Stimulated activated effector memory CD8-positive, alpha-beta T cell treated with anti-CD3 and anti-CD28 coated beads, Interleukin-12 subunit alpha, Interleukin-12 subunit beta, amount 100 ng/mL, for 72 hours (primary cell): Measurements from ENCODE around the gene SCYL1.
A peak's percentile ranks its signal among the peaks of the same experiment; 100 is the strongest.

Experiments
- ATAC-seq: fragments of 150-1000 bp; cut with Tn5 transposase; 2 replicates; pipeline ENCODE4 v1.10.0; 2021
- DNase-seq, 2 donors: peaks; one replicate each; pipeline ENCODE4 v3.0.0; 2021 to 2022; ENCODE audit warnings: low spot score in 2 of 2
- H3K27ac Mint-ChIP-seq: one replicate; pipeline ENCODE4 v1.8.0; 2022; ENCODE audit warnings: mild to moderate bottlenecking, mixed read lengths
- H3K36me3 Mint-ChIP-seq: one replicate; pipeline ENCODE4 v1.8.0; 2022; ENCODE audit warnings: mild to moderate bottlenecking, mixed read lengths
- H3K4me1 Mint-ChIP-seq: one replicate; pipeline ENCODE4 v1.8.0; 2022; ENCODE audit warnings: mixed read lengths
- H3K4me3 Mint-ChIP-seq: one replicate; pipeline ENCODE4 v1.8.0; 2022; ENCODE audit warnings: mild to moderate bottlenecking, mixed read lengths
- H3K9me3 Mint-ChIP-seq: one replicate; pipeline ENCODE4 v1.8.0; 2022; ENCODE audit warnings: mixed read lengths

Gene SCYL1

DNA sequence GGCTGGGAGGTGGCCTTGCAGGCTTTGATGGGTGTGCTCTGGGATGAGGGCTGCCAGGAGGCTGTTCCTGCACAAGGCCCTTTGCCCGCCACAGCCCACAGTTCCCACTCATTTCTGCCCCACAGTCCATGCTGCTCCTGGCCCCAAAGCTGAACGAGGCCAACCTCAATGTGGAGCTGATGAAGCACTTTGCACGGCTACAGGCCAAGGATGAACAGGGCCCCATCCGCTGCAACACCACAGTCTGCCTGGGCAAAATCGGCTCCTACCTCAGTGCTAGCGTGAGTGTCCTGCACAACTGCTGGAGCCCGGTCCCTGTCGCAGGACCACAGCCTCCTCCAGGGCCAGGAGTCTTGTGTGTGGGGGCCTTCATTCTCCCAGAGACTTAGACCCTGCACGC, 10.2 kb downstream of the SCYL1 start:
- Mint-ChIP-seq H3K27ac (peak overlapping the region; percentile 76), H3K36me3 (peaks cover 93% of the 10 kb centered on the region), H3K4me1 (peaks cover 6% of the 10 kb centered on the region), H3K9me3 (no peaks in the 10 kb centered on the region), H3K4me3 (no peak overlapping the region)
- DNase-seq (no peak), ATAC-seq (no peak)

DNA sequence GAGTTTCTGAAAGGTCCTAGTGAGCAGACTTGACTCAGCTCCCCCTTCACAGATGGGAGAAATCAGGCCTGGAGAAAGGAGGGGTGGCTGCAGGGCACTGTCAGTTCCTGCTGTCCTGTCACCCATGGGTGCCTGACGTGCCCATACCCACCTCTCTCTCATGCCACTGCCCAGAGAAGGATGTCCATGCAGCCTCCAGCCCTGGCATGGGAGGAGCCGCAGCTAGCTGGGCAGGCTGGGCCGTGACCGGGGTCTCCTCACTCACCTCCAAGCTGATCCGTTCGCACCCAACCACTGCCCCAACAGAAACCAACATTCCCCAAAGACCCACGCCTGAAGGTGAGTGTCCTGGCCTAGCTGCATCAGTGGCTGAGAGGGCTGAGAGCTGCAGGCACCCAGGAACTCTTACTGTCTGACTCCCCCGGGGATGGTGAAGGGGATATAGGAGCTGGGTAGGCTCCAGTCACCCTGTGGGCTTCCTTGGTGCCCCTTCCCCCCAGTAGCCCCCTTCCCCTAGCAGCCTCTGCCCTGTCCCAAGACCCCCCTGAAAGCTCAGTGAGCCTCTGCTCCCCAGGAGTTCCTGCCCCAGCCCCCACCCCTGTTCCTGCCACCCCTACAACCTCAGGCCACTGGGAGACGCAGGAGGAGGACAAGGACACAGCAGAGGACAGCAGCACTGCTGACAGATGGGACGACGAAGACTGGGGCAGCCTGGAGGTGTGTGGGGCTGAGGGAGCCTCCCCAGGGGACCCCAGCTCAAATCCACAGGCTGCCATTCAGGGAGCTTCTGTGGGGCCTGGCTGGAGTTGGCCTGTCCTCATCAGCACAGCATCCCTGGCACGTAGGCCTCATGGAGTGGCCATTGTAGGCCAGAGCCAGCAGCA, 11.8 kb downstream of the SCYL1 start:
- H3K27ac Mint-ChIP-seq, result peak overlapping the region; percentile 85
- ATAC-seq, result no peak
- H3K4me1 Mint-ChIP-seq, result peaks cover 13% of the 10 kb centered on the region
- H3K36me3 Mint-ChIP-seq, result peaks cover 87% of the 10 kb centered on the region
- no peaks in the 10 kb centered on the region for H3K9me3 Mint-ChIP-seq
- DNase-seq, result no peak
- H3K4me3 Mint-ChIP-seq, result no peak overlapping the region

DNA sequence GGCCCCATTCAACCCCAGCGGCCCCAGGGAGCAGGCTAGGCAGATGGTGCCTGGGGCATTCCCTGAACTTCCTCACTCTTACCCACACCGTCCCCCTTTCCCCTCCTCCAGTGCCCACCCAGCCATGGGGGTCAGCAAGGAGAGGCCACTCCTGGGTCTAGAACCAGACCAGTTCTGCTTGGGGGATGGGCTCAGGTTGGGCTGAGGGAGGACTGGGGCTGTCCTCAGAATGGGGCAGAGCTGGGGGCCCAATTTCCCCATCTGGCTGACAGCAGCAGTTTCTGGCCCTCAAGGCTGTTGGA, 12.4 kb downstream of the SCYL1 start:
- peaks cover 81% of the 10 kb centered on the region for H3K36me3 Mint-ChIP-seq
- peak overlapping the region; percentile 85 for H3K27ac Mint-ChIP-seq

DNA sequence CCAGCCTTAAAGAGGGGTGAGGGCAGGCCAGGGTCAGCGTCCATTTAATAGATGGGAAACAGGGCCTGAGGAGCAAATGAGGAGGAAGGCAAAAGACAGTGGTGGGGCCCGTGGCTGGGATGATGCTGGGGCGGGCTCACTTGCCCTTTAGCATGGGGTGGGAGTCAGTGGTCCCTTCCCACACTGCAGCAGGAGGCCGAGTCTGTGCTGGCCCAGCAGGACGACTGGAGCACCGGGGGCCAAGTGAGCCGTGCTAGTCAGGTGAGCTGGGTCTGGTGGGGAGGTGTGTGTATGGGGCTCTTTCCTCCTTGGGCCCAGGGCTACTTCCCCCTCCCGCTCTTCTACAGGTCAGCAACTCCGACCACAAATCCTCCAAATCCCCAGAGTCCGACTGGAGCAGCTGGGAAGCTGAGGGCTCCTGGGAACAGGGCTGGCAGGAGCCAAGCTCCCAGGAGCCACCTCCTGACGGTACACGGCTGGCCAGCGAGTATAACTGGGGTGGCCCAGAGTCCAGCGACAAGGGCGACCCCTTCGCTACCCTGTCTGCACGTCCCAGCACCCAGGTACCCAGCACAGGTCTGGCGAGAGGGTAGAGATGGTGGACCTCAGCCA, 12.8 kb downstream of the SCYL1 start:
- H3K9me3 Mint-ChIP-seq, result no peaks in the 10 kb centered on the region
- H3K4me1 Mint-ChIP-seq, result peaks cover 23% of the 10 kb centered on the region
- H3K4me3 Mint-ChIP-seq, result peak overlapping the region; percentile 22
- ATAC-seq (no peak), DNase-seq (no peak)
- H3K27ac Mint-ChIP-seq, result peak overlapping the region; percentile 85
- H3K36me3 Mint-ChIP-seq, result peaks cover 77% of the 10 kb centered on the region

More for the DNA sequence above, 12.4 kb downstream of the SCYL1 start:
- H3K4me1 Mint-ChIP-seq, result peaks cover 19% of the 10 kb centered on the region
- DNase-seq, result no peak
- no peaks in the 10 kb centered on the region for H3K9me3 Mint-ChIP-seq
- no peak overlapping the region for H3K4me3 Mint-ChIP-seq
- ATAC-seq, result no peak

DNA sequence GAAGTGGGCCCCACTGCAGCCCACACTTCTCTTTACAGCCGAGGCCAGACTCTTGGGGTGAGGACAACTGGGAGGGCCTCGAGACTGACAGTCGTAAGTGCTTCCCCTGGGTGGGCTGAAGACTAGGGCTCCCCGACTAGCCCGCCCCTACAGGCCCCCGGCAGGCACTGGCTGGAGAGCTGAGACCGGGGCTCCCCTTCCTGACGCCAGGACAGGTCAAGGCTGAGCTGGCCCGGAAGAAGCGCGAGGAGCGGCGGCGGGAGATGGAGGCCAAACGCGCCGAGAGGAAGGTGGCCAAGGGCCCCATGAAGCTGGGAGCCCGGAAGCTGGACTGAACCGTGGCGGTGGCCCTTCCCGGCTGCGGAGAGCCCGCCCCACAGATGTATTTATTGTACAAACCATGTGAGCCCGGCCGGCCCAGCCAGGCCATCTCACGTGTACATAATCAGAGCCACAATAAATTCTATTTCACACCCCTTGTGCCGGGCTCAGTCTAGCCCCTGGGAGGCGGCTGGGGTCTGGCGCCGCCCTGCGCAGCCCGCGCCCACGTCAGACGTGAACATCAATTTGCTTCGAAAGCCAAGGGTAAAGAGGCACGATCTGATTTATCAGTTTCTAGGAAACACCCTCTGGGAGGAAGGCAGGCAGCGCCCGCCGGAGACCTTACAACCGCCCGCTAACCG, 13.5 kb downstream of the SCYL1 start:
- Mint-ChIP-seq H3K36me3 (peaks cover 76% of the 10 kb centered on the region), H3K27ac (peak overlapping the region; percentile 85), H3K4me3 (peak overlapping the region; percentile 22), H3K9me3 (no peaks in the 10 kb centered on the region), H3K4me1 (peaks cover 26% of the 10 kb centered on the region)
- ATAC-seq, result no peak
- DNase-seq, result no peak

DNA sequence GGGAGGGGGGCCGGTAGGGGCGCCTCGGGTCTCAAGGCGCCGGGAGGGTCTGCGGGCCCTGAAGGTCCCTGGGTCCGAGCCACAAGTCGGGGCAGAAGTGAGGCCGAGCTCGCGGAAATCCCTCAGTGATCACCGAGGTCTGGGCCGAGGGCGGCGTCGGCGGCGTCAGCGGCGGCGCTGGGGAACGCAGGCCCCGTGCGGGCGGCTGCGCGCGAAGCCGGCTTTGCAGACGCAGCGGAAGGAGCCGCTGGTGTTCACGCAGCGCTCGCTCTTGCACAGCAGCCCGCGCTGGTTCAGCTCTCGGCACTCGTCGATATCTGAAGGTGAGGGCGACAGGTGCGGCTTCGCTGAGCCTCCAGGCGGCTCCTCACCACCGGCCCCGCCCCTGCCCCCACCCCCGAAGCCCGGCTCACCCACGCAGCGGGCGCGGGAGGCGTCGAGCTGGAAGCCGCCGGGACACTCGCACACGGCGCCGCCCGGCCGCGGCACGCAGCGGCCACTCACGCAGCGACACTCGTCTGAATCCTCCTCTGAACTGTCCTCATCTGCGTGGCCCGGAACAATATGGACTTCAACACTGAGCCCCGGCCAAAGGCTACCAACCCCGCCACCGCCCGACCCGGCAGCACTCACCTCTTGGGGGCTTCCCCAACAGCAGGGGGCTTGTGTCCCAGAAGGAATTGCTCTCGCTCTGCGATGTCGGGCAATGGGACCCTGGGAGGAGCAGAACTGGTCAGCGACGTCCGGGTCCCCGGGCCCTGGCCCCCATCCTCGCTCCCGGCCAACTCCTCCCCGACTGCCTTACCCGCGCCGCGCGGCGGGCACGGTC, 14.2 kb downstream of the SCYL1 start:
- H3K4me3 Mint-ChIP-seq, result peak overlapping the region; percentile 72
- DNase-seq, result no peak
- no peak overlapping the region for H3K27ac Mint-ChIP-seq
- peaks cover 74% of the 10 kb centered on the region for H3K36me3 Mint-ChIP-seq
- no peak for ATAC-seq
- peaks cover 31% of the 10 kb centered on the region for H3K4me1 Mint-ChIP-seq
- no peaks in the 10 kb centered on the region for H3K9me3 Mint-ChIP-seq

DNA sequence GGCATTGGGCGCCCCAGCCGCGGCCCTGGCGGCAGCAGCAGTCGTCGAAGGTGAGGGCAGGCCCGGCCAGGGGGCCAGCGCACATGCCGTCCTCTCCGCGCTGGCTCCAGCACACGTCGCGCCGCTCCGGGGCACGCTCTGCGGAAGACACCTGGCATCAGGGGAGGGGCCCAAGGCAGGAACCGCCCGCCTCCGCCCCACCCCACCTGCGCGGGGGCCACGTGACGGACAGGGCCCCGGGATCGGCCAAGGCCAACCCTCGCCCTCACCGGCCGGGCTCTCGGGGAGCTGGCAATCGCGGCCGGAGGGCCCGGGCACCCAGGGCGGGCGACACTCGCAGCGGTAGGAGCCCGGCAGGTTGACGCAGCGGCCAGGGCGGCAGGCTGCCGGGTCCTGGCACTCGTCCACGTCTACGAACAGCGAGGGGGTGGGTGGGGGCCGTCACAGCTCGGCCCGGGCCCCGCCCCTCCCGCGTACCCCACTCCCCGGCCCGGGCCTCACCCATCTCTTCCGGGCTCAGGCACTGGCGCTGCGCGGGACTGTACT, 14.9 kb downstream of the SCYL1 start:
- ATAC-seq (peak; percentile 81), DNase-seq (no peak)
- Mint-ChIP-seq H3K4me1 (peaks cover 31% of the 10 kb centered on the region), H3K36me3 (peaks cover 71% of the 10 kb centered on the region), H3K4me3 (peak overlapping the region; percentile 72), H3K9me3 (no peaks in the 10 kb centered on the region), H3K27ac (peak overlapping the region; percentile 86)

DNA sequence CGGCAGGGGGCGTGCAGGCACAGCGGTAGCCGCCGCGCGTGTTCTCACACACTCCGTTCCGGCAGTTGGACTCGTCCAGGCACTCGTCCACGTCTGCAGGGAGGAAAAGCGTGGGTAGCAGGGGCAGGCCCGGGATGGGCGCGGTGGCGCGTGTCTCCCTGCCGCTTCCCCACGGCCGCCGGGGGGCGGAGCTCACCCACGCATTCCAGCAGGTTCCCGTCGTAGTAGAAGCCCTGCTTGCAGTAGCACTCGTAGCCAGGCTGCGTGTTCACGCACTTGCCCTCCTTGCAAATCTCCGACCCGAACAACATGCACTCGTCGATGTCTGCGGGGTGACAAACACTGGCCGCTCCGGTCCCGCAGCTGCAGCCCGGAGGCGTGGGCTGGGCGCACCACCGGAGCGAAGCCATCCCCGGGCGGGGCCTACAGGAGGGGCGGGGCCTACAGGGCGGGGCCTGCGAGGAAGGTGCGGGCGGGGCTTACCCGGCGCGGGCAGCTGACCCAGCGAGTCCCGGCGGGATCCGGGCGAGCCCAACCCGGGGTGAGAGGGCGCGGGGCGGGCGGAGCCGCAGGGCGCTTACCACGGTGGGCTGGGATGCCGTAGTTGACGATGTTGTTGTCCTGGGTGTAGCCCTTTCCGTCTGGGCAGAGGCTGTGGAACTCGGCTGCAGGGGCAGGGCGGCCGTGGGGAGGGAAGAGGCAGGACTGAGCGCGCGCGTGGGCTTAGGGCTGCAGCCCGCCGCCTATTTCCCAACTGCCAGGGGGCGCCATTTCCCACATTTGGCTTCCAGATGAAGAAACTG, 15.6 kb downstream of the SCYL1 start:
- no peaks in the 10 kb centered on the region for H3K9me3 Mint-ChIP-seq
- peak overlapping the region; percentile 86 for H3K27ac Mint-ChIP-seq
- ATAC-seq (peak; percentile 87), DNase-seq (peak; percentile 93 to 94)
- H3K4me3 Mint-ChIP-seq, result peak overlapping the region; percentile 72
- H3K36me3 Mint-ChIP-seq, result peaks cover 65% of the 10 kb centered on the region
- peaks cover 38% of the 10 kb centered on the region for H3K4me1 Mint-ChIP-seq

DNA sequence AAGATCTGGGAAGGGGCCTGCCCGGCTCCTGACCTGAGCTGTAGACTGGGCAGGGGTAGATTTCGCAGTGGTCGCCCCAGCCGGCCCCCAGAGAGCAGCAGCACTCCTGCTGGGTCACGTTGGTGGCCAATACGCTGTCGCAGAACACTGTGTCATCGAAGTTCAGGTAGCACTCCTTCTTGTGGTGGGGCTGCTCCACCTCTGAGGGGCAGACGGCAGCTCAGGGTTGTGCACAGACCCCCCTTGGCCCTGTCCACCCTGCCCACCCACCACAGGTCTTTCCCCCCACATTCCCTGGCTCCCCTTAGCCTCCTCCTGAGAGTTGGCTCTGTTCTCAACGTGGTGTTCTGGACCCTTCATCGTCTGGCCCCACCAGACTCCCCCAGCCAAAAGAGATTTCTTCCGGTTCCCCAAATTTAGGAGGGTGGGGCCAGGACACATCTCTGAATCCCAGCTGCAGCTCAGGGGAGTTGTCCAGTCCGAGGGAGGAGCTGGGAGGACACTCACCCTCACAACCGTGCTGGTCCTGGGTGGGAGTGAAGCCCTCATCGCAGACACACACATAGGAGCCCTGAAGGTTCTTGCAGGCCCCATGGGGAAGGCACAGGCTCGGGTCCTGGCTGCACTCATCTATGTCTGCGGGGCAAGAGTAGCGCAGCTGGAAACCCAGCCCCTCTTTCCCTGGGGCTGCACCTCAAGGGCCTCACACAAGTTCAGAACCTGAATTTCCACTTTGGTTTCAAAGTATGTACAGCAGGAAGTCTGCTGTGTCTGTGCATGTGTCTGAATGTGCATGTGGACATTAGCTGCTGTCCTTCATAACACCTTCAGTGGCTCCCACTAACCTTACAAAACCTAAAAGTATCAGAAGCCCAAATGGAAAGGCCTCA, 16.5 kb downstream of the SCYL1 start:
- peak overlapping the region; percentile 86 for H3K27ac Mint-ChIP-seq
- H3K9me3 Mint-ChIP-seq, result no peaks in the 10 kb centered on the region
- DNase-seq, result no peak
- H3K4me1 Mint-ChIP-seq, result peaks cover 47% of the 10 kb centered on the region
- H3K4me3 Mint-ChIP-seq, result peak overlapping the region; percentile 72
- peaks cover 67% of the 10 kb centered on the region for H3K36me3 Mint-ChIP-seq
- ATAC-seq, result no peak

DNA sequence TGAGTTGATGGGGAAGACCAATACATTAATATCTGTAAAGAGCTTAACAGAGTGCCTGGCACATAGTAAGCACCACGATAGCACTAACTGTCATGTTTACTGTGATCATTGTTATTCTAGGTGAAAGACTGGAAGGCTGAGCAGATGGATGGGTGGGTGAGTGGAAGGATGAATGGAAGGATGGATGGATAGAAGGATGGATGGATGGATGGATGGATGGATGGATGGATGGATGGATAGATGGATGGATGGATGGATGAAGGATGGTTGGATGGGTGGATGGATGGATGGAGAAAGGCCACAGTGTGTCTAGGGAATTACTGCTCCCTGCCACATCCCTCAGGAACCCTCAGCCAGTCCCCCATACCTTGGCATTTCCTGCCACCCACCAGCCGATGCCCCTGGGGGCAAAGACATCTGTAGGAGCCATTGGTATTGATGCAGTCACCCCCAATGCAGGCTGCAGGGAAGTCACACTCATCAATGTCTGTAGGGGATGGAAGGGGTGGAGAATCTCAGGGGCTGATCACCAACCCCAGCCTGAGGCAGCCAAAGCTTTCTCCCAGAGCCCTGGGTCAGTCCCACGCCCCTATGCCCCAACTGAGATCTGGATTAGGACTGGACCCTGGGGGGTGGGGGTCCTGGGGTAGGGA, 18.0 kb downstream of the SCYL1 start:
- Mint-ChIP-seq H3K4me3 (no peak overlapping the region), H3K9me3 (no peaks in the 10 kb centered on the region), H3K27ac (peak overlapping the region; percentile 78), H3K4me1 (peaks cover 59% of the 10 kb centered on the region), H3K36me3 (peaks cover 51% of the 10 kb centered on the region)
- no peak for DNase-seq
- no peak for ATAC-seq

DNA sequence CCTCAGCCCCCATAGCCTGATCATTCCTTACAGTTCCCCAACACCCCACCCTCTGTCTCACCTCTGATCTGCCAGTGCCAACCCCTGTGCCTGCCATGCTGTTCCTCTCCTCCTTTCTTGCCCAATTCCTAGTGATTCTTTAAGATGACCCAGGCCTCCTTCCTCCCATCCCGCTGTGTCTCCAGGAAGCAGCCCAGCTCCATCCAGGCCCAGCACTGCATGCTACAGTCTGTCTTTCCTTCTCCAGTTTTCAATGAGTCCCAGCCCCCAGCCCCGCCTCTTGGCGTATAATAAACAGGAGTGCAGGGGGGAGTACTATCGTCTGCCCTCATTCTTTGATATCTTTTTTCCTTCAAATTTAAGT, 21.0 kb downstream of the SCYL1 start:
- H3K4me1 Mint-ChIP-seq, result peaks cover 70% of the 10 kb centered on the region
- no peaks in the 10 kb centered on the region for H3K9me3 Mint-ChIP-seq
- DNase-seq, result no peak

DNA sequence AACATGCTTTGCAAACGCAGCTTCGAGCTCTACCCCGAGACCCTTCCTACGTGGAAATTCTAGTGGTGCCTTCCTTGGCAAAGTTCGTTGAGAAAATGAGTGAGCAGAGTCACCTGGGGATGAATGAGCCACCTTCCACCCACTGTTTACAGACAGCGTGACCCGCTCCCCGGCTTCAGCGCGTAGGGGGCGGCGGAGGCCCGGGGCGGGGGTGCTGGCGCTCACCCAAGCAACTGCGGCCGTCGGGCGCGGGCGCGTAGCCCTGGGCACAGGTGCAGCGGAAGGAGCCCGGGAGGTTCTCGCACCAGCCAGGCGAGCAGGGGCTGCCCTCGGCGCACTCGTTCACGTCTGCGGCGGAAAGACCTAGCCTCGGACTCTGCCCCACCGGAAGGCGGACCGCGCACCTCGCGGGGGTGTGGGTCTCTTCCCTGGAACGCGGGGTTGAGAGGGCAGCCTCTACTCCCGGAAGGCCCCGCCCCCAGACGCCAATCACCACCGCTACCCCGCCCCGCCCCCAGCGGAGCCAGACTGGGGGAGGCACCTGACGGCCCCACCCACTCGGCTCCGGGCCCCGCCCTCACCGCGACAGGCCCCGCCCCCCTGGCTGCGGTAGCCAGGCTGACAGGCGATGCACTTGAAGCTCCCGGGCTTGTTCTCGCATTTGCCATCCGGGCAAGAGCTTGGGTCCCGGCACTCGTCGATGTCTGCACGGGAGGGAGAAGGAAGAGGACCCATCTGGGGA, 21.5 kb downstream of the SCYL1 start:
- H3K36me3 Mint-ChIP-seq, result peaks cover 51% of the 10 kb centered on the region
- H3K9me3 Mint-ChIP-seq, result no peaks in the 10 kb centered on the region
- H3K4me3 Mint-ChIP-seq, result peak overlapping the region; percentile 75
- H3K27ac Mint-ChIP-seq, result peak overlapping the region; percentile 78
- DNase-seq, result peak; percentile 100
- peaks cover 71% of the 10 kb centered on the region for H3K4me1 Mint-ChIP-seq
- peak; percentile 86 for ATAC-seq

More for the DNA sequence above, 21.0 kb downstream of the SCYL1 start:
- Mint-ChIP-seq H3K36me3 (peaks cover 48% of the 10 kb centered on the region), H3K4me3 (peak overlapping the region; percentile 75), H3K27ac (peak overlapping the region; percentile 78)
- ATAC-seq, result no peak
